NB4 (cell line): ENCODE measurements around the gene DHCR24.

Experiments used
- MYC ChIP-seq: IDR thresholded peaks from 2 replicates; pipeline ENCODE4 v1.6.1; 2011; ENCODE audit warnings: low read depth, low read length
- POLR2A ChIP-seq: IDR thresholded peaks from 2 replicates; pipeline ENCODE4 v1.6.1; 2011; ENCODE audit warnings: mild to moderate bottlenecking; ENCODE audit not compliant: insufficient read length; ENCODE audit errors: extremely low read depth
- TF ChIP-seq, protein P1 (sequence below): IDR thresholded peaks from one replicate; pipeline ENCODE4 v1.5.1; 2012; ENCODE audit warnings: low read depth, low read length
- TF ChIP-seq, protein P2 (sequence below): IDR thresholded peaks from 2 replicates; pipeline ENCODE4 v1.6.1; 2011; ENCODE audit warnings: low read depth, low read length

DNA sequence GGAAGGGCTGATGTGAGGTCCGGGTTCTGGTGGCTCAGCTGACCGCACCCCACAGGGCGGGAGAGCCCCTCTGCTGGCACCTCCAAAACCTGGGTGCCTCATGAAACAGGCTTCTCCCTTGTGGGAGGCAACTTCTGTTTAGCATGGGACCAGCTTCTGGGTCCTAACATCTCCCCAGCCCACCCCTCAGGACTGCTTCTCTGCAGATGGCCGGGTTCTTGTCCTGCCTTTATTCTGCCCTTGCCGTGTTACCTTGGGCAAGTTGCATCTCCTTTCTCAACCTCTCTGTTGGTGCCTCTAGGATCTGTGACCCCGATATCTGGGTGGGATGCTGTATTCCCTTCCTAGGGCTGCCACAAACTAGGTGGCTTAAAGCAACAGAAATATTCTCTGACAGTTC, 70.9 kb downstream of the DHCR24 start:
- TF ChIP-seq, protein P1, sequence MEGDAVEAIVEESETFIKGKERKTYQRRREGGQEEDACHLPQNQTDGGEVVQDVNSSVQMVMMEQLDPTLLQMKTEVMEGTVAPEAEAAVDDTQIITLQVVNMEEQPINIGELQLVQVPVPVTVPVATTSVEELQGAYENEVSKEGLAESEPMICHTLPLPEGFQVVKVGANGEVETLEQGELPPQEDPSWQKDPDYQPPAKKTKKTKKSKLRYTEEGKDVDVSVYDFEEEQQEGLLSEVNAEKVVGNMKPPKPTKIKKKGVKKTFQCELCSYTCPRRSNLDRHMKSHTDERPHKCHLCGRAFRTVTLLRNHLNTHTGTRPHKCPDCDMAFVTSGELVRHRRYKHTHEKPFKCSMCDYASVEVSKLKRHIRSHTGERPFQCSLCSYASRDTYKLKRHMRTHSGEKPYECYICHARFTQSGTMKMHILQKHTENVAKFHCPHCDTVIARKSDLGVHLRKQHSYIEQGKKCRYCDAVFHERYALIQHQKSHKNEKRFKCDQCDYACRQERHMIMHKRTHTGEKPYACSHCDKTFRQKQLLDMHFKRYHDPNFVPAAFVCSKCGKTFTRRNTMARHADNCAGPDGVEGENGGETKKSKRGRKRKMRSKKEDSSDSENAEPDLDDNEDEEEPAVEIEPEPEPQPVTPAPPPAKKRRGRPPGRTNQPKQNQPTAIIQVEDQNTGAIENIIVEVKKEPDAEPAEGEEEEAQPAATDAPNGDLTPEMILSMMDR = no peak
- TF ChIP-seq POLR2A (no peak), MYC (no peak)
- TF ChIP-seq, protein P2, sequence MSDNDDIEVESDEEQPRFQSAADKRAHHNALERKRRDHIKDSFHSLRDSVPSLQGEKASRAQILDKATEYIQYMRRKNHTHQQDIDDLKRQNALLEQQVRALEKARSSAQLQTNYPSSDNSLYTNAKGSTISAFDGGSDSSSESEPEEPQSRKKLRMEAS = no peak
